NCI-H82 (cell line): ENCODE measurements around the gene CALR3.
"Not testable (repeated sequence)": the region's sequence is repeated elsewhere in the genome, so short reads cannot be mapped to it uniquely, and the experiment has no call there.

Experiments
- DNase-seq: peaks from one replicate; lab custom pipeline; 2025; lab: John Stamatoyannopoulos, UW

Gene CALR3

GRCh38 chr19:16524991-16525734, 29.2 kb upstream of the CALR3 start:
- DNase-seq: no peak

- no peak for DNase-seq
These were observed 26.8 kb upstream of the CALR3 start for GRCh38 chr19:16522559-16523377.

GRCh38 chr19:16521715-16522289, 25.8 kb upstream of the CALR3 start:
- no peak for DNase-seq

GRCh38 chr19:16520986-16521624, 25.1 kb upstream of the CALR3 start:
- DNase-seq: no peak

- no peak for DNase-seq
These were observed 24.4 kb upstream of the CALR3 start for GRCh38 chr19:16520074-16520973.

- DNase-seq: no peak
These were observed 23.3 kb upstream of the CALR3 start for GRCh38 chr19:16519230-16519687.

- DNase-seq: no peak
These were observed 22.7 kb upstream of the CALR3 start for GRCh38 chr19:16518483-16519229.

- no peak for DNase-seq
These were observed 22.1 kb upstream of the CALR3 start for GRCh38 chr19:16518061-16518460.

GRCh38 chr19:16516923-16517610, 21.1 kb upstream of the CALR3 start:
- peak; percentile 42 for DNase-seq

GRCh38 chr19:16516381-16516780, 20.4 kb upstream of the CALR3 start:
- no peak for DNase-seq

GRCh38 chr19:16514383-16515019, 18.5 kb upstream of the CALR3 start:
- no peak for DNase-seq

GRCh38 chr19:16512611-16513010, 16.6 kb upstream of the CALR3 start:
- DNase-seq: not testable (repeated sequence)

GRCh38 chr19:16509141-16510061, 13.4 kb upstream of the CALR3 start:
- DNase-seq: no peak

GRCh38 chr19:16508546-16508945, 12.6 kb upstream of the CALR3 start:
- no peak for DNase-seq

- DNase-seq: peak; percentile 41
These were observed 11.0 kb upstream of the CALR3 start for GRCh38 chr19:16506961-16507360.

- not testable (repeated sequence) for DNase-seq
These were observed 10.2 kb upstream of the CALR3 start for GRCh38 chr19:16506161-16506560.

- DNase-seq: no peak
These were observed 8.3 kb upstream of the CALR3 start for GRCh38 chr19:16504271-16504670.

GRCh38 chr19:16497837-16498236, 1.9 kb upstream of the CALR3 start:
- DNase-seq: no peak
